AG10803 (cell line): ENCODE data around the gene ASIC2.

Experiments
- DNase-seq: peaks from one replicate; pipeline ENCODE4 v3.0.0; 2010; ENCODE audit warnings: low read depth
- H3K4me3 ChIP-seq: 2 replicates; pipeline ENCODE4 v1.5.1; 2011; ENCODE audit warnings: mild to moderate bottlenecking, low read length, control low read depth
- TF ChIP-seq, protein P1 (sequence below): conservative IDR thresholded peaks from 2 replicates; pipeline ENCODE4 v1.5.1; 2011; ENCODE audit warnings: mild to moderate bottlenecking, low read length, control low read depth, inconsistent platforms

ASIC2 gene

DNA sequence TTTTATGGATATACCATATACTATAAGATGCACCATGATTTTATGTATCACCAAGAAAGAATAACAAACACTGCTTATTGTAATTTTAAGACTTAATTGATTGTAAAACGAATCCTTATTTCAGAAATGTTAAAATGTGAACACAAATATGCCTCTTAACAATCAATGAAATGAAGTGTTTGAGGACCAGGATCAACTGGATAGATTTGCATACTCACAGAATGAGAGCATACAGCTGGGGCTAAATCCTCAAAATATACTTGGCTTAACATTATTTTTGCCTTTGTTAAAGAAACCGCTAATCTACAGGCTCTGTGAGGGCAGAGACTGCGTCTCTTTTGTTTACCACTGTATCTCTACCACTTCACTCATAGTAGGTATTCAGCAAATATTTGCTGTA is 207.8 kb downstream of the ASIC2 start:
- DNase-seq: no peak
- no peak overlapping the region for H3K4me3 ChIP-seq

DNA sequence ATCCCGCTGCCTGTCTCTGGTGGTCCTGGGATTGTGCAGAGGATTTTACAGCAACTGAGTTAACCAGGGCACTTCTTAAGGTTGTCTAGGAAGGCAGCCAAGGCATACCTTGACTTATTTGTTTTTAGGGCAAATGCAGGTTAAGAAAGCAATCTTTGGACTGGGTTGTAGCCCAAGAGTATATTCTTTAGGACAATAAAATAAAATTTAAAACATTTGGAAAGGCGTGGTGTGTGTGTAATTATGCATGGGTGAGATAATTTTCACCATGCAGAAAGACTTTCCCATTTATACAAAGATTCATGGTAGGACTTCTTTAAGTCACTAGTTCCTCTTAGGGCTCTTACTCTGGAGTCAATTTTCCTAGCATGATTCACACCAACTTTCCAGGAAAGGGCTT is 208.3 kb downstream of the ASIC2 start:
- H3K4me3 ChIP-seq: no peak overlapping the region
- TF ChIP-seq, protein P1, sequence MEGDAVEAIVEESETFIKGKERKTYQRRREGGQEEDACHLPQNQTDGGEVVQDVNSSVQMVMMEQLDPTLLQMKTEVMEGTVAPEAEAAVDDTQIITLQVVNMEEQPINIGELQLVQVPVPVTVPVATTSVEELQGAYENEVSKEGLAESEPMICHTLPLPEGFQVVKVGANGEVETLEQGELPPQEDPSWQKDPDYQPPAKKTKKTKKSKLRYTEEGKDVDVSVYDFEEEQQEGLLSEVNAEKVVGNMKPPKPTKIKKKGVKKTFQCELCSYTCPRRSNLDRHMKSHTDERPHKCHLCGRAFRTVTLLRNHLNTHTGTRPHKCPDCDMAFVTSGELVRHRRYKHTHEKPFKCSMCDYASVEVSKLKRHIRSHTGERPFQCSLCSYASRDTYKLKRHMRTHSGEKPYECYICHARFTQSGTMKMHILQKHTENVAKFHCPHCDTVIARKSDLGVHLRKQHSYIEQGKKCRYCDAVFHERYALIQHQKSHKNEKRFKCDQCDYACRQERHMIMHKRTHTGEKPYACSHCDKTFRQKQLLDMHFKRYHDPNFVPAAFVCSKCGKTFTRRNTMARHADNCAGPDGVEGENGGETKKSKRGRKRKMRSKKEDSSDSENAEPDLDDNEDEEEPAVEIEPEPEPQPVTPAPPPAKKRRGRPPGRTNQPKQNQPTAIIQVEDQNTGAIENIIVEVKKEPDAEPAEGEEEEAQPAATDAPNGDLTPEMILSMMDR: no peak
- no peak for DNase-seq

More for the DNA sequence above, 207.8 kb downstream of the ASIC2 start:
- TF ChIP-seq, protein P1: no peak

DNA sequence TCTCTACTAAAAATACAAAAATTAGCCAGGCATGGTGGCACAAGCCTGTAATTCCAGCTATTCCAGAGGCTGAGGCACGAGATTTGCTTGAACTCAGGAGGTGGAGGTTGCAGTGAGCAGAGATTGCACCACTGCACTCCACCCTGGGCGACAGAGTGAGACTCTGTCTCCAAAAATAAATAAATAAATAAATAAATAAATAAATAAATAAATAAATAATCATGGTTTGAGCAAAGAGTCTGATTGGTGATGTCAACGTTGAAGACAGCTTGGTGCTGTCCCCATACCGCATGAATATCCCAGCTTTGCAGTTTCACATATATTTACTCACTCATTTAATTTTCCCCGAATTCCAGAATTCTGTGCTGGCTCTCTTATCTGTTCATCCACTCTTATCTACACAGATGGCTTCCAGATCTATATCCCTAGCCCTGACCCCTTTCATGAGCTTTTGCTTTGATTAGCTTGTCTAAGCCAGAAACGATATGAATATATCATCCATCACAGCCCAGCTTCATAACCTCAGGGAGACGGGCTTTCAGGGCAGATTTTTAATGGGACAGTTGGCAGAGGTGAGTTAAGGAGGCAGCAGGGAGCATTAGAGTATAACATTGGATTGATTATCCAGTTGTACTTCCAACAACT is 210.4 kb downstream of the ASIC2 start:
- TF ChIP-seq, protein P1: no peak
- H3K4me3 ChIP-seq: no peak overlapping the region
- no peak for DNase-seq

DNA sequence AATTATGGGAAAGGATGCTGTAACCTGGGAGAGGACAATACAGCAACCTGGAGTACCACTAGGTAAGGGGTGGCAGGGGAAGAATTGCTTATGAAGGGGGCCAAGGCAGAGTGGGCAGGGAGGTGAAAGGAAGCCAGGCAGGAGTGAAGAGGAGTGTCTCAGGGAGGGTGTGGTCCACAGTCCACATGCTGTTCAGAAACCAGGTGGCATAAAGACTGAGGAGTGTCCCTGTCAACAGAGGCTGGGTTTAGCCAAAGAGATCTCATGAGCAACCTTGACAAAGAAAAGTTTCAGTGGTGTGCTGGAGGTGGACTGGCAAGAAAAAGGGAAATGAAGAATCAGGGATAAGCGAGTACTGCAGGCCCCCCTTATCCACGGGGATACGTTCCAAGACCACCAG is 213.0 kb downstream of the ASIC2 start:
- DNase-seq: no peak
- no peak overlapping the region for H3K4me3 ChIP-seq
- TF ChIP-seq, protein P1: no peak

DNA sequence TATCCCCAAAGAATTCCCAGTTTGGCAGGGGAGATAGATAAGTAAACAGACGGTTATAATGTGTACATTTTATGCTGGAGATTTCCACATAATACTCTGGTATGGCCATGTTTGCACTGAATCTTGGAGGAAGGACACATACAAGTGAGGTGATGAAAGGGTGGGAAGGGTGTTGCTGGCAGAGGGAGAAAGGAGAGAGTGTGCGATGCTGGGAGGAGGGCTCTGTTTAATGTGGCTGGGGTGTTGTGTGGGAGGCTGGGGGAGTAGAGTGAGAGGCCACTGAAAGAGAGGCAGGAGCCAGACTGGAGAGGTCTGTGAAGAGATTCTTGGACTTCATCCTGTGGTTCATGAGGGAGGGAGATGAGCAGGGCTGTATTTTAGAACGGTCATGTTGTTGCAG is 213.9 kb downstream of the ASIC2 start:
- TF ChIP-seq, protein P1: no peak
- no peak overlapping the region for H3K4me3 ChIP-seq
- DNase-seq: no peak

DNA sequence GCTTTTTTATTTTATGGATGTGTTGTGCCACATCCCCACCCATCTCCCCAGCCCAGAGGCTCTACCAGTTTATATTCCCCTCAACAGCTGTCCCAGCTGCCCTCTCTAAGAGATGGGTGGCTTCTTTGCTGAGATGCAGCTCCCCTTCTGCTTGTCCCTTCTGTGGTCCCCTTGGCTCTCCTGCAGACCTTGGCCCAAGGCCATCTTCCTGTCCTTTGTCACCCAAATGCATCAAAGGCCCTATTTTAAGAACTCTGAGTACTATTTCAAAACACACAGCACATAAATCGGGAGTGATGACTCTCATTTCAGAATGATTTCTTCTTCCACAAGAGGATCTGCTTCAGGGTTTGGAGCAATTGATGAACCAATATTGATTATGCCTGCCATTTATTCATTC is 216.1 kb downstream of the ASIC2 start:
- TF ChIP-seq, protein P1: no peak
- no peak for DNase-seq
- H3K4me3 ChIP-seq: no peak overlapping the region

DNA sequence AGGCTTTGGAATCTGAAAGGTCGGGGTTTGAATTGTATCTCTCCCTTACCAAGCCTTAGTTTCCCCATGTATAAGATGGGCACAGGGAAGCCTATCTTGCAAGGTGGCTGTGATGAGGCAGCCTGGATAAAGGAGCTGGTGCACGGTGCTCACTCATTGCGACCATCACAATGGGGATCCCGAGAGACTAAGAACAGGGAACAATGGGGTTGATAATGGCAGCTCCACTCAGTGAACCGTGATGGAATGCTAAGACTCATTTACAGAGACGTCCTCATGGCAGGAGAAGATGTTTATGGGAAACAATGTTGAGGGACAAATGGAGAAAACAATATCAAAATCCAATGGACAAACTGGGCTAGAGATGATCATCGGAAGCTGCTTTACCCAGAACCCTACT is 219.7 kb downstream of the ASIC2 start:
- no peak overlapping the region for H3K4me3 ChIP-seq
- TF ChIP-seq, protein P1: no peak
- DNase-seq: no peak
